ENCODE measurements around the gene STAT5B. TPM values are rescaled to one million over a fixed set of nuclear protein-coding genes. Genes with fewer than 3 reads are reported as not detected.

STAT5B gene
- total and polyA plus RNA-seq, 9 donors, result 27.0 to 41.1 (median 35.7) TPM

DNA sequence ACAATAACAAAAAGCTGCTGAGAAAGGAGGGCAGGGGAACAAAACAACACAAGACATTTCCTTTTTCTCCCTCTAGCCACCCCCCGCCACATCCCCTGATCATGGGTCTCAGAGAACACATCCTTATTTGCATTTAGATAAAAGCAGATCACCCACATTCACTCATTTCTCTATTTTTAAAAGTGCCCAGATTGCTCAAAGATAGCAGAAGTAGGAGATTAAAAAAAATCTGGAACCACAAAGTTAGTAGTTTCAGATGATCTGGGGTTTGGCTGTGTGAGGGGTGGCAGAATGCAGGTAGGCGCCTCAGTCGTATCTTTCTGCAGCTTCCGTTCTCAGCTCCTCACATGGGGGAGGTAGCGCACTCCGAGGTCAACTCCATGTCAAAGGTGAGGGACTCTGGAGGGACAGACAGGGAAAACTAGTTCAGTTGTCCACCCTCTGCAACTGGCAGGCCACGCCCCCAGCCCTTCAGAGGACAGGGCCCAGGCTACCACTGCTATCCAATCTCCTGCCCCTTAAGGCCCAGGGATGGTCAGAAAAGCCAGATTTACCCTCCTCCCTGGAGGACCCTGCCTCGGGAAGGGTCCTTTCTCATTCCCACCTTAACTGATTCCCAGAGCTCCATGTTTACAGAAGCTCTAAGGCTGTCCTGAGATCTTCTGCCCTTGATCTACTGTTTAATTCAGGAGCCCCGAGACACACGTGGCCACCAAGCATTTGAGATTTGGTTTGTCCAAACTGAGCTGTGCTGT lies 39.4 kb upstream of the STAT5B start:
- Histone ChIP-seq H3K4me1 (ENCODE audit: control insufficient read depth, insufficient read depth, low read length) (peaks cover 26% of the 10 kb centered on the region), H3K27ac (ENCODE audit: low read length) (no peak overlapping the region), H3K9me3 (replicated peaks; ENCODE audit: control insufficient read depth, low read depth, low read length) (no peaks in the 10 kb centered on the region), H3K27me3 (ENCODE audit: control insufficient read depth, insufficient read depth, low read length) (no peaks in the 10 kb centered on the region), H3K36me3 (ENCODE audit: control insufficient read depth, insufficient read depth, low read length) (peaks cover 56% of the 10 kb centered on the region), H3K4me3 (ENCODE audit: low read length) (no peak overlapping the region)
- WGBS (ENCODE audit: insufficient coverage), result 73% methylated on average over 8 of the region's 10 CpGs
- no peak for DNase-seq

DNA sequence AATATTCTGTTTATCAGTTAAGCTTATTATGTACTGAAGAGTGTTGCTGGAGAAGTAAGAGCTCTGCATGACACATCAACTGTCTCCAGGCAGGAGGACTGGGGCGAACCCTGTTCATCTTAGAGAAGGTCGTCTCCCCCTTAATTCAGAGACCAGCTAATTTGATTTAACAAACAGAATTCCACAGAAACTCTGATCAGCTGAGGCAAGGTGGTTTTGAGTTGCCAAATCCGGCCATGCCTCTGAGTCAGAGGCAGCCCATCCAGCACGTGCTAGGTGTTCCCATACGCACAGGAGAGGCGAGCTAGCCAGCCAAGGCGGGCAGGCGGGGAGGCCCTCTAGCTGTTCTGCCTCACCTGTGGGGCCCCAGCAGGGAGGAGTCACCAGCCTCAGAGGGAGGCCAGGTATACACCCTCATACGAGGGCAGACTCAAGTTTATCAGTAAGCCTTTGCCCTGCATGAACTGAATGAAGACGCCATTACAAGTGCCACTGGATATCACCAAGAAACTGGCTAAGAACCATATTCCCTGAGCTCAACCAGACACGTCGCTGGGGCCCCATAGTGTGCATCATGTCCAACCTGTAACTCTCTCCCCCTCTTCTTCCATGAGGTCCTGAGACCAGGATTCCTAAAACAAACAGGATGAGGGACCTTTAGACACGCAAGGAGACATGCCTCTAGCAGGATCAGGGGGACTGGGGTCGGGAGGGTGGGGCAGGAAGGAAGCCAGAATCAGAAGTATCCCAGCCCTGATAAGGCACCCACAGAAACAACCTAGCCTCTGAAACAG lies 37.8 kb upstream of the STAT5B start:
- 74% methylated on average over 7 of the region's 14 CpGs for WGBS (ENCODE audit: insufficient coverage)
- H3K27ac ChIP-seq (ENCODE audit: low read length), result no peak overlapping the region
- no peak overlapping the region for H3K4me3 ChIP-seq (ENCODE audit: low read length)
- peaks cover 29% of the 10 kb centered on the region for H3K4me1 ChIP-seq (ENCODE audit: control insufficient read depth, insufficient read depth, low read length)
- no peak for DNase-seq
- peaks cover 56% of the 10 kb centered on the region for H3K36me3 ChIP-seq (ENCODE audit: control insufficient read depth, insufficient read depth, low read length)
- H3K9me3 ChIP-seq (replicated peaks; ENCODE audit: control insufficient read depth, low read depth, low read length), result no peaks in the 10 kb centered on the region
- no peaks in the 10 kb centered on the region for H3K27me3 ChIP-seq (ENCODE audit: control insufficient read depth, insufficient read depth, low read length)

DNA sequence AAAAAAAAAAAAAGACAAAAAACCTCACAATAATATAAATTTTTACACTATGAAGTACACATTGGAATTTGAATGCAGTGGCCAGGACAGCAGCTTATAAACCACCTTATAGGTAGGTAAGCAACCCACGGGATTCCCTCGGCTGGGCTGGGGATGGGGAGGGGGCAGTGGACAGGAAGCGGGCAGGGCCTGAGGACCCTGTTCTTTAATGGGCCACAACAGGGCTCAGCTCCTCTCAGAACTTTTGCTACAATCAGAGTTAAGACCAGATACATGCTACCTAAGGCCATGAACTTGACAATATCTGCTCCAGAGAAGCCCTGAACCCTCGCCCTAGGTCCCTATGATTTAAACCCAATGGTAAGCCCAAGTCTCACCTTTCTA lies 37.2 kb upstream of the STAT5B start:
- Histone ChIP-seq H3K27ac (ENCODE audit: low read length) (no peak overlapping the region), H3K4me1 (ENCODE audit: control insufficient read depth, insufficient read depth, low read length) (peaks cover 30% of the 10 kb centered on the region), H3K27me3 (ENCODE audit: control insufficient read depth, insufficient read depth, low read length) (no peaks in the 10 kb centered on the region), H3K4me3 (ENCODE audit: low read length) (no peak overlapping the region), H3K36me3 (ENCODE audit: control insufficient read depth, insufficient read depth, low read length) (peaks cover 55% of the 10 kb centered on the region), H3K9me3 (replicated peaks; ENCODE audit: control insufficient read depth, low read depth, low read length) (no peaks in the 10 kb centered on the region)
- DNase-seq, result no peak
- WGBS (ENCODE audit: insufficient coverage), result no CpG with 5 or more reads among the region's 4 CpGs

DNA sequence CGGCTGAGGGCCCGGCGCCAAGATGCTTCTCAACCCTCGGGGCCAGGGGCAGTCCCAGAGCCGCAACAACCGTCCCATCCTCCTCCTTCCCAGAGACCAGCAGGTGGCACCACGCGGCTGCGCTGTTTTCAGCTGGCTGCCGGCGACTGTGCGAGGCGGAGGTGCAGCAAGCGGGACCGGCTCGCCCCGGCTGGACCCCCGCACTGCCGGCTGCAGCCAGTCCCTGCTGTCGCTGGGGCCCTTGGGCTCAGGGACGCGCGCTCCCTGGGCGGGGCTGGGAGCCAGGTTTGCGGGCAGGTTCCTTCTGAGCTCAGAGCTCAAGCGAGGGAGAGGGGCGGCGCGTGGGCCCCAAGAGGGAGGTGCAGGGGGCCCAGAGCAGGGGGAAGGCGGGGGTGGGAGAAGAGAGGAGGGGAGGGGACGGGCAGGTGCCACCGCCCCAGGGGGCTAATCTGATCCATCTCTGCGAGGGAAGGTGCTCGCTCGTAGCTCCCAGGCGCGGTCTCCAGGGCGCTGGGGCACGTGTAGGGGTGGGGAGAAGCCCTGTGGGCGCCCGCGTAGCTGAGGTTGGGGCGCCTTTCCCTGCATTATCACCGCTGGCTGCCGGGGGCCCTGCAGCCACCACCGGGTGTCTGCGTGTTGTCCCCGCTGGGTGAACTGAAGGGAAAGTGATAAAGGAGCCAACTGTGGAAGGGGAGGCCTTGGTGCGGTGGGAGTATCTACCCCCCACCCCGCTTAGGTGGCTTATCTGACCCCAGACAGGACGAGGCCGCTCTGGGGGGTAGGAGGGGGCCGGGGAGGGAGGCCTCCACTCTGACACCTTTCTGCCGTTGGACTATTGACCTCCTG lies 36.3 kb upstream of the STAT5B start:
- peak; percentile 91 for DNase-seq
- WGBS (ENCODE audit: insufficient coverage), result 4% methylated on average over 43 of the region's 54 CpGs
- H3K9me3 ChIP-seq (replicated peaks; ENCODE audit: control insufficient read depth, low read depth, low read length), result no peaks in the 10 kb centered on the region
- H3K27me3 ChIP-seq (ENCODE audit: control insufficient read depth, insufficient read depth, low read length), result no peaks in the 10 kb centered on the region
- H3K27ac ChIP-seq (ENCODE audit: low read length), result peak overlapping the region; percentile 97
- H3K4me1 ChIP-seq (ENCODE audit: control insufficient read depth, insufficient read depth, low read length), result peaks cover 32% of the 10 kb centered on the region
- peaks cover 60% of the 10 kb centered on the region for H3K36me3 ChIP-seq (ENCODE audit: control insufficient read depth, insufficient read depth, low read length)
- H3K4me3 ChIP-seq (ENCODE audit: low read length), result peak overlapping the region; percentile 16

DNA sequence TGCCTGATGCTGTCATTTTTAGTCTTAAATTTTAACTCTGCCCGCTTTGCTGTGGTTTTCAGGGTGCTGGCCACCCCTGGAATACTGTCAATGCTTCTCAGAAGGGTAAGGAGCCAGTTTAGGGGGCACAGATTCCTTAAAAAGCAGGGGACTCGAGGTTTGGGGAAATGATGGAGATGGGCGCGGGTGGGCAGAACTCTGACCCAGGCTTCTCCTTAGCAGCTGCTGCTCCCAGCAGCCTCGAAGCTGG lies 35.8 kb upstream of the STAT5B start:
- WGBS (ENCODE audit: insufficient coverage), result 0% methylated on average over 2 of the region's 5 CpGs
- Histone ChIP-seq H3K4me3 (ENCODE audit: low read length) (no peak overlapping the region), H3K27me3 (ENCODE audit: control insufficient read depth, insufficient read depth, low read length) (no peaks in the 10 kb centered on the region), H3K27ac (ENCODE audit: low read length) (peak overlapping the region; percentile 97), H3K9me3 (replicated peaks; ENCODE audit: control insufficient read depth, low read depth, low read length) (no peaks in the 10 kb centered on the region), H3K4me1 (ENCODE audit: control insufficient read depth, insufficient read depth, low read length) (peaks cover 32% of the 10 kb centered on the region), H3K36me3 (ENCODE audit: control insufficient read depth, insufficient read depth, low read length) (peaks cover 61% of the 10 kb centered on the region)
- DNase-seq, result no peak

DNA sequence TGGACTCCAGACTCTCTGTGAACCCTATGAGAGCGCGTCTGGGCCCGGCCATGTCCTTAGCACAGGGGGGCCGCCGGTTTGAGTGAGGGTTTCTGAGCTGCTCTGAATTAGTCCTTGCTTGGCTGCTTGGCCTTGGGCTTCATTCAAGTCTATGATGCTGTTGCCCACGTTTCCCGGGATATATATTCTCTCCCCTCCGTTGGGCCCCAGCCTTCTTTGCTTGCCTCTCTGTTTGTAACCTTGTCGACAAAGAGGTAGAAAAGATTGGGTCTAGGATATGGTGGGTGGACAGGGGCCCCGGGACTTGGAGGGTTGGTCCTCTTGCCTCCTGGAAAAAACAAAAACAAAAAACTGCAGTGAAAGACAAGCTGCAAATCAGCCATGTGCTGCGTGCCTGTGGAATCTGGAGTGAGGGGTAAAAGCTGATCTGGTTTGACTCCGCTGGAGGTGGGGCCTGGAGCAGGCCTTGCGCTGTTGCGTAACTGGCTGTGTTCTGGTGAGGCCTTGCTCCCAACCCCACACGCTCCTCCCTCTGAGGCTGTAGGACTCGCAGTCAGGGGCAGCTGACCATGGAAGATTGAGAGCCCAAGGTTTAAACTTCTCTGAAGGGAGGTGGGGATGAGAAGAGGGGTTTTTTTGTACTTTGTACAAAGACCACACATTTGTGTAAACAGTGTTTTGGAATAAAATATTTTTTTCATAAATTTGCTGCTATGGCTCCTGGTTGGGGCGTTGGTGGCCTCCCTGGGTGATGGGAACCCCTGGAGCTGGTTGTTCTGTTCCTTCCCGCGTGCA lies 35.2 kb upstream of the STAT5B start:
- Histone ChIP-seq H3K27ac (ENCODE audit: low read length) (peak overlapping the region; percentile 97), H3K9me3 (replicated peaks; ENCODE audit: control insufficient read depth, low read depth, low read length) (no peaks in the 10 kb centered on the region), H3K36me3 (ENCODE audit: control insufficient read depth, insufficient read depth, low read length) (peaks cover 58% of the 10 kb centered on the region), H3K4me3 (ENCODE audit: low read length) (no peak overlapping the region), H3K27me3 (ENCODE audit: control insufficient read depth, insufficient read depth, low read length) (no peaks in the 10 kb centered on the region), H3K4me1 (ENCODE audit: control insufficient read depth, insufficient read depth, low read length) (peaks cover 32% of the 10 kb centered on the region)
- WGBS (ENCODE audit: insufficient coverage), result 24% methylated on average over 8 of the region's 19 CpGs
- peak; percentile 97 for DNase-seq

DNA sequence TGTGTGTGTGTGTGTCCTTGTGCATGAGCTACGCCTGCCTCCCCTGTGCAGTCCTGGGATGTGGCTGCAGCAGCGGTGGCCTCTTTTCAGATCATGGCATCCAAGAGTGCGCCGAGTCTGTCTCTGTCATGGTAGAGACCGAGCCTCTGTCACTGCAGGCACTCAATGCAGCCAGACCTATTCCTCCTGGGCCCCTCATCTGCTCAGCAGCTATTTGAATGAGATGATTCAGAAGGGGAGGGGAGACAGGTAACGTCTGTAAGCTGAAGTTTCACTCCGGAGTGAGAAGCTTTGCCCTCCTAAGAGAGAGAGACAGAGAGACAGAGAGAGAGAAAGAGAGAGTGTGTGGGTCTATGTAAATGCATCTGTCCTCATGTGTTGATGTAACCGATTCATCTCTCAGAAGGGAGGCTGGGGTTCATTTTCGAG lies 34.6 kb upstream of the STAT5B start:
- H3K36me3 ChIP-seq (ENCODE audit: control insufficient read depth, insufficient read depth, low read length), result peaks cover 59% of the 10 kb centered on the region
- 34% methylated on average over 8 of the region's 9 CpGs for WGBS (ENCODE audit: insufficient coverage)

DNA sequence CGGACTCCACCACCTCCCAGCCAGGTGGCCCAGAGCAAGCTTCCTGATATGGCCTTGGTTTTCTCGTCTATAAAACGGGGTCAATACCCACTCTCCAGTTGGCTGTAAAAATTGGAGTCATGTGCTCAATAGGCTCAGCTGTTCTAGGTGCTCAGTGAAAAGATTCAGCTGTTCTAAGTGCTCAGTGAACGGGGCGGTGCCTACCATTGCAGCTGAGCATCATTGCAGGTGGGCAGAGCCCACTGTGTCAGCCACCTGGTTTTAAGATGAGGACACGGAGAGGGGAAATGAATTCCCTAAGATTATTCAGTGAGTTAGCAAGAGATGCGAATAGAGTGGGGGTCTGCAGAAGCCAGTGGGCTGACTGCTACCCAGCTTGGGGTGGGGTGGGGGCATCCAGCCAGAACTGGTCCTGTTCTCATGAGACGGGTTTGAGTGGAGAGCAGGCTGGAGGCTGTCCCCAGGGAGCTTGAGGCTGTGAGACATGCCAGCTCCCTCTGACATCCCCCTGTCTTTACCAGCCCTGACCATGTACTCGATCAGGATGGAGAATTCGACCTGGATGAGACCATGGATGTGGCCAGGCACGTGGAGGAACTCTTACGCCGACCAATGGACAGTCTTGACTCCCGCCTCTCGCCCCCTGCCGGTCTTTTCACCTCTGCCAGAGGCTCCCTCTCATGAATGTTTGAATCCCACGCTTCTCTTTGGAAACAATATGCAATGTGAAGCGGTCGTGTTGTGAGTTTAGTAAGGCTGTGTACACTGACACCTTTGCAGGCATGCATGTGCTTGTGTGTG lies 34.0 kb upstream of the STAT5B start:
- Histone ChIP-seq H3K9me3 (replicated peaks; ENCODE audit: control insufficient read depth, low read depth, low read length) (no peaks in the 10 kb centered on the region), H3K27me3 (ENCODE audit: control insufficient read depth, insufficient read depth, low read length) (no peaks in the 10 kb centered on the region), H3K27ac (ENCODE audit: low read length) (no peak overlapping the region), H3K4me3 (ENCODE audit: low read length) (no peak overlapping the region), H3K4me1 (ENCODE audit: control insufficient read depth, insufficient read depth, low read length) (peaks cover 32% of the 10 kb centered on the region), H3K36me3 (ENCODE audit: control insufficient read depth, insufficient read depth, low read length) (peaks cover 60% of the 10 kb centered on the region)
- no peak for DNase-seq
- WGBS (ENCODE audit: insufficient coverage), result 69% methylated on average over 15 of the region's 19 CpGs

More for the DNA sequence above, 34.6 kb upstream of the STAT5B start:
- no peak overlapping the region for H3K4me3 ChIP-seq (ENCODE audit: low read length)
- H3K9me3 ChIP-seq (replicated peaks; ENCODE audit: control insufficient read depth, low read depth, low read length), result no peaks in the 10 kb centered on the region
- H3K27me3 ChIP-seq (ENCODE audit: control insufficient read depth, insufficient read depth, low read length), result no peaks in the 10 kb centered on the region
- H3K4me1 ChIP-seq (ENCODE audit: control insufficient read depth, insufficient read depth, low read length), result peaks cover 32% of the 10 kb centered on the region
- peak overlapping the region; percentile 97 for H3K27ac ChIP-seq (ENCODE audit: low read length)
- DNase-seq, result no peak

DNA sequence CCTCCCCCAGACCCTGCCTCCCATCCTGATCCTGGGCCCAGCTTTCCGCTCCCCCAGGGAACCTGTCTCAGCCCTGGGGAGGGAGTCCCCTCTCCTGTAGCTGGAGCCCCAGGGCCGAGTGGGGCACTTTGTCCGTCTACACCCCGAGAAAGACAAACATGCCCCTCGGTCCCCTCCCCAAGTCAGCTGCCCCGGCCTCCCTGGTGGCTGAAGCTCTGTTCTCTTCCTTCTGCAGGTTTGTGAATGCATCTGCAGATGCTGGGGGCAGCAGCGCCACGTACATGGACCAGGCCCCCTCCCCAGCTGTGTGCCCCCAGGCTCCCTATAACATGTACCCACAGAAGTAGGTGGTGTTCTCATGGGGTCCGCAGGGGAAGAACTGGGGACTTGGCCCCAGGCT lies 33.0 kb upstream of the STAT5B start:
- H3K27ac ChIP-seq (ENCODE audit: low read length), result no peak overlapping the region
- H3K9me3 ChIP-seq (replicated peaks; ENCODE audit: control insufficient read depth, low read depth, low read length), result no peaks in the 10 kb centered on the region
- WGBS (ENCODE audit: insufficient coverage), result 95% methylated on average over 6 of the region's 9 CpGs
- no peak for DNase-seq
- H3K27me3 ChIP-seq (ENCODE audit: control insufficient read depth, insufficient read depth, low read length), result no peaks in the 10 kb centered on the region
- peaks cover 32% of the 10 kb centered on the region for H3K4me1 ChIP-seq (ENCODE audit: control insufficient read depth, insufficient read depth, low read length)
- no peak overlapping the region for H3K4me3 ChIP-seq (ENCODE audit: low read length)
- H3K36me3 ChIP-seq (ENCODE audit: control insufficient read depth, insufficient read depth, low read length), result peaks cover 59% of the 10 kb centered on the region
